Lower leg skin (tissue), 3 donors: ENCODE measurements around the gene USF2.

ENCODE experiments used
- CTCF ChIP-seq, 3 donors: fragments of 450-650 bp; IDR thresholded peaks; one replicate each; pipeline ENCODE4 v1.5.1; 2016; ENCODE audit warnings: antibody characterized with exemption in 3 of 3, mild to moderate bottlenecking in 3 of 3, moderate library complexity in 2 of 3
- POLR2A ChIP-seq, 2 donors: fragments of 450-650 bp; IDR thresholded peaks; one replicate each; pipeline ENCODE4 v1.6.1; 2016 to 2017; ENCODE audit warnings: antibody characterized with exemption in 2 of 2, mild to moderate bottlenecking in 1 of 2, moderate library complexity in 1 of 2

DNA sequence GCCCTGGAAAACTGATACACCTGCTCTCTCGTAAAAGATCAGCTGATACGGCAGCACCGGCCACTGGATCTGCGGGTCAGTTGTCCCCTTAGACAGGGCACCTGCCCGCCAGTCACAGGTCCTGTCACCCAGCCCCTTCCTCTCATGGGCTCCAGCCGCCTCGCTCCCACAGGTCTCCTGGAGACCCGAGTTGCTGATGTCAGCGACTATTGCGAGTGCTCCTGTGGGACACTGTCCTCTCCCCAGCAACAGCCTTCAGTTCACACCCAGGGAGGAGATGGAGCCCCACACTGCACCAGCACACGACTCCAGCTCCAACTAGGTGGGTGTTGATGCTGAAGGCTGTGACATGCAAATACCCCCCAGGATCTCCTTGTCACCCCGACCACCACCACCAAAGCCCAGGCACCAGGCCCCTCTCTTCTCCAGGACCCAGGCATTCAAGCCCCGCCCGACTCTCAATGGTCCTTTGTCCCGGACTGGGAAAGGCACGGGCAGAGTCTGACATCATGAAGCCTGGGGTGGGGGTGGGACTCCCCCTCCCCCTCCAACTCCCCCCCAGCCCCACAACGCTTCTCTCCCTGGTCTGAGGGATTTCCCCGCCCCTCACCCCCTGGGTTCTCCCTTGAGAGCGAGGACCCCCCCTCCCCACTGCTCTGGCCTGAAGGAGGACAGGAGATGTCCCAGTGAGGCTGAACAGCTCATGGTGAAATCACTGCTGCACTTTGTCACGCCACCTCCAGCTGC lies 21.8 kb downstream of the USF2 start:
- TF ChIP-seq CTCF (IDR thresholded peaks at IDR 0.05) (no peak), POLR2A (IDR thresholded peaks at IDR 0.05) (no peak)
